GM23248 (cell line): ENCODE measurements around the gene NHLRC4.

Experiments
- EZH2 ChIP-seq: fragments of 200-600 bp; sonication (generic); IDR thresholded peaks from 2 replicates; pipeline ENCODE4 v1.6.1; 2018; ENCODE audit warnings: antibody characterized with exemption, mild to moderate bottlenecking; ENCODE audit not compliant: insufficient read depth, poor library complexity, severe bottlenecking
- EZH2phosphoT487 ChIP-seq: fragments of 200-600 bp; sonication (generic); IDR thresholded peaks from 2 replicates; pipeline ENCODE4 v1.6.1; 2018; ENCODE audit warnings: antibody characterized with exemption, moderate library complexity, mild to moderate bottlenecking, low read depth; ENCODE audit not compliant: insufficient read depth

DNA sequence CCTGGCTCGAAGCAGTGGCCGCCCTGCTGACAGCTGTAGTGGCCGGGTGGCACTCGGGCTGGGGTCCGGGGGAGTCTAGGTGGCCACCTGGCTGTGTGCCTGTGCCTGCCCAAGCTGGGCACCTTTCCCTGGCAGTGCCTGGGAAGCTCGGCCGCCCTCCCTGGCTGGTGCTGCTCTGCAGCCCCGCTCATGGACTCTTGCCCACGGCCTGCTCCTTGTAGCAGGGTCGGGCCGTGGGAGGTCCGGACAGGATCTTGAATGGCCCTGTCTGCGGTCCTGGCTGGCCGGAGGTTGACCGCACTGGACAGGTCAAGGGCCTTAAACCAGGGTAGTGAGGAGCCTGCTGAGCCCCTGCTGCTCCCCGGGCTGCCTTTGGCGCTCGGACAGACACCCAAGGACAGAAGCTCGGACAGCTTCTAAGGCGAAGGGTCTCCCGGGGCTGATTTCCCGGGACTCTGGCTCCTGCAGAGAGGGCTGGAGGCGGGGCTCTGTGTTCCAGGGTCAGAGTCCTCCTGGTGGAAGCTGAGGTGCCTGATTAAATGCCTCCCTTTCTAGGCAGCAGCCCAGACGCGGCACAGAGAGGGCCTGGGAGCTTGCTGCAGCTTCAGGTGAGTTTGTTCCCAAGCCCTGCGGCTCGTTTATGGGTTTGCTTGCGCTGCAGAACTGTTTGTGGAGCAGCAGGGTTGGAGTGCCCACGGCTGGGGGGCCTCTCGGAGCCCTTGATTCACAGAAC is 33.2 kb upstream of the NHLRC4 start:
- no peak for TF ChIP-seq EZH2phosphoT487
- no peak for TF ChIP-seq EZH2
